HepG2 (cell line): ENCODE measurements around the gene KPNB1. TPM values are rescaled to one million over a fixed set of nuclear protein-coding genes. Genes with fewer than 3 reads are reported as not detected.

Experiments used
- CBX1 ChIP-seq: IDR thresholded peaks from one replicate; pipeline ENCODE4 v1.6.1; 2016; ENCODE audit warnings: antibody characterized with exemption, low read depth
- CEBPG ChIP-seq: IDR thresholded peaks from 2 replicates; pipeline ENCODE4 v1.6.1; 2016
- CHCHD3 ChIP-seq: sonication (generic); formaldehyde crosslinking; IDR thresholded peaks from 2 replicates; pipeline ENCODE4 v1.8.0; 2022; ENCODE audit warnings: mild to moderate bottlenecking, missing genetic modification reagents, moderate library complexity
- DMAP1 ChIP-seq: IDR thresholded peaks from 2 replicates; pipeline ENCODE4 v1.6.1; 2016
- GPN1 ChIP-seq: sonication (generic); formaldehyde crosslinking; IDR thresholded peaks from 2 replicates; pipeline ENCODE4 v1.5.1; 2020; ENCODE audit warnings: missing genetic modification reagents, borderline replicate concordance
- HNF1A ChIP-seq, 2 experiments: sonication (generic) in 1 of 2; formaldehyde crosslinking in 1 of 2; IDR thresholded peaks; 2 replicates each; pipeline versions ENCODE4 v1.4.0 to v1.6.1; 2016 to 2020; ENCODE audit warnings: borderline replicate concordance in 1 of 2, low read depth in 1 of 2, mild to moderate bottlenecking in 1 of 2, missing genetic modification reagents in 1 of 2
- HOXA7 ChIP-seq: sonication (generic); formaldehyde crosslinking; IDR thresholded peaks from 2 replicates; pipeline ENCODE4 v1.8.1; 2022; ENCODE audit warnings: mild to moderate bottlenecking, missing genetic modification reagents, moderate library complexity
- HOXD1 ChIP-seq: sonication (generic); formaldehyde crosslinking; IDR thresholded peaks from 2 replicates; pipeline ENCODE4 v1.5.0; 2020; ENCODE audit warnings: missing genetic modification reagents
- REL ChIP-seq: sonication (generic); formaldehyde crosslinking; conservative IDR thresholded peaks from 2 replicates; pipeline ENCODE4 v1.8.0; 2022; ENCODE audit warnings: mild to moderate bottlenecking, missing genetic modification reagents, moderate library complexity
- SIX1 ChIP-seq: sonication (generic); formaldehyde crosslinking; IDR thresholded peaks from 2 replicates; pipeline ENCODE4 v1.4.0; 2020; ENCODE audit warnings: missing genetic modification reagents, borderline replicate concordance
- SNAI1 ChIP-seq: sonication (generic); formaldehyde crosslinking; IDR thresholded peaks from 2 replicates; pipeline ENCODE4 v1.5.0; 2020; ENCODE audit warnings: mild to moderate bottlenecking, missing genetic modification reagents, borderline replicate concordance
- SPEN ChIP-seq: sonication (generic); formaldehyde crosslinking; IDR thresholded peaks from 2 replicates; pipeline ENCODE4 v1.5.1; 2020; ENCODE audit warnings: low read depth, mild to moderate bottlenecking, missing genetic modification reagents
- ZBTB1 ChIP-seq: sonication (generic); formaldehyde crosslinking; IDR thresholded peaks from 2 replicates; pipeline ENCODE4 v1.4.0; 2020; ENCODE audit warnings: missing genetic modification reagents, borderline replicate concordance
- ZNF253 ChIP-seq: sonication (generic); formaldehyde crosslinking; IDR thresholded peaks from 2 replicates; pipeline ENCODE4 v1.8.0; 2022; ENCODE audit warnings: mild to moderate bottlenecking, missing genetic modification reagents, borderline replicate concordance
- ZNF570 ChIP-seq: sonication (generic); formaldehyde crosslinking; IDR thresholded peaks from 2 replicates; pipeline ENCODE4 v1.4.0; 2020; ENCODE audit warnings: mild to moderate bottlenecking, missing genetic modification reagents, borderline replicate concordance
- ZSCAN22 ChIP-seq: sonication (generic); formaldehyde crosslinking; IDR thresholded peaks from 2 replicates; pipeline ENCODE4 v1.4.0; 2020; ENCODE audit warnings: mild to moderate bottlenecking, missing genetic modification reagents
- ZXDC ChIP-seq: sonication (generic); formaldehyde crosslinking; IDR thresholded peaks from 2 replicates; pipeline ENCODE4 v1.5.0; 2020; ENCODE audit warnings: mild to moderate bottlenecking, missing genetic modification reagents
- polyA plus RNA-seq, 8 experiments: library from polyadenylated mRNA; depleted of rRNA in 3 of 8; stranded (reverse) in 7 of 8; unstranded in 1 of 8; fragments of >200 nt; fragmentation: Illumina TruSeq in 4 of 8; extraction: Trizol in 4 of 8; gene quantifications; 2 replicates each; pipeline versions ENCODE4 v1.2.1 to v1.2.3, GENCODE V29; 2011 to 2016; ENCODE audit warnings: low read depth in 4 of 8, missing spikeins in 1 of 8, mixed read lengths in 1 of 8; ENCODE audit not compliant: insufficient read depth in 1 of 8
- total RNA-seq, 5 experiments: library from RNA; depleted of rRNA; stranded (reverse); fragments of >200 nt; fragmentation: Illumina TruSeq; extraction: Trizol; gene quantifications; 2 replicates each; pipeline ENCODE4 v1.2.3, GENCODE V29; 2016; ENCODE audit warnings: low read depth in 1 of 5
- TF ChIP-seq, protein P1 (sequence below): sonication (generic); formaldehyde crosslinking; IDR thresholded peaks from 2 replicates; pipeline ENCODE4 v1.5.1; 2020; ENCODE audit warnings: missing genetic modification reagents, mild to moderate bottlenecking, borderline replicate concordance
- TF ChIP-seq, protein P2 (sequence below): conservative IDR thresholded peaks from 2 replicates; pipeline ENCODE4 v1.6.1; 2018; ENCODE audit warnings: missing genetic modification reagents

Gene KPNB1
- total and polyA plus RNA-seq, 2 of the 13 experiments (the other 11 are each of a cell fraction or from before 2014, with no cell fraction given): 164 to 424 TPM

GRCh38 chr17:47649972-47650524 is 329 bp downstream of the KPNB1 start (continued):
- 0 out of 2 replicates have a peak, but pooled peaks have one; percentile 89 for TF ChIP-seq ZBTB1 (CRISPR knock-in tag)
- TF ChIP-seq SPEN (CRISPR knock-in tag): no peak
- 0 out of 2 replicates have a peak, but pooled peaks have one; percentile 3 for TF ChIP-seq HOXD1 (CRISPR knock-in tag)
- TF ChIP-seq REL (CRISPR knock-in tag): 0 out of 2 replicates have a peak, but pooled peaks have one; percentile 7
- TF ChIP-seq CEBPG: no peak
- TF ChIP-seq DMAP1: peak; percentile 46; the same call in 1 of the 2 replicates
- TF ChIP-seq CBX1: no peak
- 0 out of 2 replicates have a peak, but pooled peaks have one; percentile 50 for TF ChIP-seq CHCHD3
- TF ChIP-seq, protein P1, sequence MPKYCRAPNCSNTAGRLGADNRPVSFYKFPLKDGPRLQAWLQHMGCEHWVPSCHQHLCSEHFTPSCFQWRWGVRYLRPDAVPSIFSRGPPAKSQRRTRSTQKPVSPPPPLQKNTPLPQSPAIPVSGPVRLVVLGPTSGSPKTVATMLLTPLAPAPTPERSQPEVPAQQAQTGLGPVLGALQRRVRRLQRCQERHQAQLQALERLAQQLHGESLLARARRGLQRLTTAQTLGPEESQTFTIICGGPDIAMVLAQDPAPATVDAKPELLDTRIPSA (CRISPR knock-in tag): no peak
- TF ChIP-seq ZNF570: no peak
- peak; percentile 53; the same call in 1 of the 2 replicates for TF ChIP-seq ZXDC
- no peak; the same call in 1 of the 2 replicates for TF ChIP-seq SIX1 (CRISPR knock-in tag)
- peak; percentile 9; the same call in 1 of the 2 replicates for TF ChIP-seq ZSCAN22 (CRISPR knock-in tag)
- TF ChIP-seq GPN1: peak; percentile 46; the same call in 1 of the 2 replicates
- TF ChIP-seq, protein P2, sequence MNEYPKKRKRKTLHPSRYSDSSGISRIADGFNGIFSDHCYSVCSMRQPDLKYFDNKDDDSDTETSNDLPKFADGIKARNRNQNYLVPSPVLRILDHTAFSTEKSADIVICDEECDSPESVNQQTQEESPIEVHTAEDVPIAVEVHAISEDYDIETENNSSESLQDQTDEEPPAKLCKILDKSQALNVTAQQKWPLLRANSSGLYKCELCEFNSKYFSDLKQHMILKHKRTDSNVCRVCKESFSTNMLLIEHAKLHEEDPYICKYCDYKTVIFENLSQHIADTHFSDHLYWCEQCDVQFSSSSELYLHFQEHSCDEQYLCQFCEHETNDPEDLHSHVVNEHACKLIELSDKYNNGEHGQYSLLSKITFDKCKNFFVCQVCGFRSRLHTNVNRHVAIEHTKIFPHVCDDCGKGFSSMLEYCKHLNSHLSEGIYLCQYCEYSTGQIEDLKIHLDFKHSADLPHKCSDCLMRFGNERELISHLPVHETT (CRISPR knock-in tag): no peak
- TF ChIP-seq HNF1A (IDR thresholded peaks at IDR 0.05; ENCODE audit: low read depth): peak; percentile 1; the same call in 1 of the 2 replicates
- no peak for TF ChIP-seq HNF1A (CRISPR knock-in tag; IDR thresholded peaks at IDR 0.05; ENCODE audit: borderline replicate concordance)
- TF ChIP-seq SNAI1 (CRISPR knock-in tag): peak; percentile 89; the same call in 1 of the 2 replicates
- TF ChIP-seq ZNF253 (CRISPR knock-in tag): peak; percentile 46; the same call in 1 of the 2 replicates
- peak; percentile 64; the same call in 1 of the 2 replicates for TF ChIP-seq HOXA7 (CRISPR knock-in tag)
